IPS DF 19.7 (cell line): ENCODE results near the gene LCN12.
"Not testable (repeated sequence)": the region's sequence is repeated elsewhere in the genome, so short reads cannot be mapped to it uniquely, and the experiment has no call there.

Source experiments
- DNase-seq: peaks from one replicate; pipeline ENCODE4 v3.0.0-alpha.2; 2013; ENCODE audit warnings: low read depth, low spot score

LCN12 gene

DNA sequence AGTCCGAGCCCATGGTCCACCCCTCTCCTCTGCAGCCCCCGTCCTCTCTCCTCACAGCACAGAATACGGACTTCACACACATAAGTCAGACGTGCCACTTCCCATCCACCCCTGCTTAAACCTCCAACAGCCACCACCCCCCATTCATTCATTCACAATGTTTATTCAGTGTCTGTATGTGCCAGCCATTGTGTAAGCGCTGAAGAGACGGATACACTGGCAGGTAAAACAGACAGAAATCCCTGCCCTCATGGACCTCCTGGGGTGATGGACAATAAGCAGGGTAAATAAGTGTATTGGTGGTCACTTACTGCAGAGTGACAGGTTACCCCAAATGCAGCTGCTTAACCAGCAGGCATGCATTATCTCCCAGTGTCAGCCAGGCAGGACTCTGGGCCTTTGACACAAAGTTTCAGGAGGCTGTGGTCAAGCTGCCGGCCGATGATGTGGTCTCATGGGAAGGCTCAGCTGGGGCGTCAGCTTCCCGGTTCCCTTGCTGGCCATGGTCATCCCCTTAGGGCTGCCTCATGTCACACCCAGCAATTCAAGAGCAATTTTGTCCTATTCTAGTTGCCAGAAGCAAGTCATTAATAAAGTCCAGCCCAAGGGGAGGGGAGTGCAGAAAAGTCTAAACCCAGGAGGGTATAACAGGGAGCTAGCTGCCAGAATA is 38.3 kb downstream of the LCN12 start:
- no peak for DNase-seq

GRCh38 chr9:136991993-136992818 is 40.1 kb downstream of the LCN12 start, which contains the start of gene PAXX:
PAXX (plus strand) TSS chr9:136992422; CDS start chr9:136992444, 22 bp downstream.
- DNase-seq = no peak

DNA sequence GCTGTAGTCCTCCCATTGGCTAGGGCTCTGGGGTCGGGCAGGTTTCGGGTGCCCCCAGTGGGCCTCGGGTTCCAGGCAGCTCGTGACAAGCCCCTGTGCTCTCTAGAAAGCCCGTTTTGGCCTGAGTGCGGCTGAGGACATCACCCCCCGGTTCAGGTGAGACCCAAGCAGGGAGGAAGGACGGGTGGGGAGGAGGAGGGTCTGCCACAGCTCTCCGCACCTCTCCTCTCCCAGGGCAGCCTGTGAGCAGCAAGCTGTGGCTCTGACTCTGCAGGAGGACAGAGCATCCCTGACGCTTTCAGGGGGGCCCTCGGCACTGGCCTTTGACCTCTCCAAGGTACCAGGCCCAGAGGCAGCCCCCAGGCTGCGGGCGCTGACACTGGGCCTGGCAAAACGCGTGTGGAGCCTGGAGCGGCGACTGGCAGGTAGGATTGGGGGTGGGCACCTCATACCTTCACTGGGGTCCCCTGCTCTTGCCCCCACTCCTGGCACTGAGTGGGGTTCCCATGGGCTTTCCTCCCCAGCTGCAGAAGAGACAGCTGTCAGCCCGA is 40.8 kb downstream of the LCN12 start:
- no peak for DNase-seq

GRCh38 chr9:136994180-136994887 is 42.3 kb downstream of the LCN12 start:
- DNase-seq = no peak

- DNase-seq = no peak
These were observed 42.8 kb downstream of the LCN12 start for GRCh38 chr9:136994888-136995230.

DNA sequence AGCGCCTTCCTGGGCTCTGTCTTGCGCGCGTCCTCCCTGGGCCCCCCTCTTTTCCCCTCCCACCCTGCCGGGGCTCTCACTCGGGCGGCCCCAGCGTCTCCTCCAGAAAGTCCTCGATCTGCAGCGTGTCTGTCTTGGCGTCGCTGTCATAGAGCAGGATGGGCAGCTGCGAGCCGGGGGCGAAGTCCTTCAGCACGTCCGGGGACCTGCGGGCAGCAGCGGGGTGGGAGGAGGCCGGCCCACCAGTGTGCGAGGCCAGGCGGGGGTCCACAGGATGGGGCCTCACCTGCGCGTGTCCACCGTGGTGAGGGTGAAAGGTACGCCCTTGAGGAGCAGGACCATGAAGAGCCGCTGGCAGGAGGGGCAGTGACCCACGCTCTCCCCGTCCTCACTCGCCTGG is 43.3 kb downstream of the LCN12 start:
- no peak for DNase-seq

DNA sequence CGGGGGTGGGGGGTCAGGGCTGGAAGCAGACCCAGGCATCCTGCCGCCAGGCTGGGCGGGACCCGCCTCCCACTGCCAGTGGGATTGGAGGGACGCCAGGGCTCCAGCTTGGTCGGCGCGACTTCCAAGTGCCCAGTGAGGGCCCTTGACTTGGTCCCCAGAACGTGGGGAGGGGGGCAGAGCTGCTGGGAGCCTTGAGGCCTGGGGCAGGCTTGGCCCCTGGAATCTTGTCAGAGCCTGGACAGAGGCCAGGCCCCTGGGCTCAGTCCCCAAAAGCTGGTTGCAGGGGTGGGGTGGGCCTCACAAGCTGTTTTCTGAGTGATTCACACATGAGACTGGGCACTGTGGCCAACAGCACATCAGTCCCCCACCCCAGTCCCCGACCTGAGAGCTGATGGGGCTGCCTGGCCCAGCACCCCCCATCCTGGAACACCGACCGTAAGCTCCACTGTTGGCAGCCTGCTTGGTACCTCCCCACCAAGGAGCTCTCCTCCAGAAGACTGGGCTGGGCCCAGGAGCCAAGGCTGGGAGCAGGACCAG is 43.8 kb downstream of the LCN12 start:
- DNase-seq = no peak

- no peak for DNase-seq
These were observed 44.6 kb downstream of the LCN12 start, which contains the start of gene CLIC3 for GRCh38 chr9:136996361-136997292. CLIC3 (minus strand) TSS chr9:136996568; CDS start chr9:136996543, 25 bp downstream.

DNA sequence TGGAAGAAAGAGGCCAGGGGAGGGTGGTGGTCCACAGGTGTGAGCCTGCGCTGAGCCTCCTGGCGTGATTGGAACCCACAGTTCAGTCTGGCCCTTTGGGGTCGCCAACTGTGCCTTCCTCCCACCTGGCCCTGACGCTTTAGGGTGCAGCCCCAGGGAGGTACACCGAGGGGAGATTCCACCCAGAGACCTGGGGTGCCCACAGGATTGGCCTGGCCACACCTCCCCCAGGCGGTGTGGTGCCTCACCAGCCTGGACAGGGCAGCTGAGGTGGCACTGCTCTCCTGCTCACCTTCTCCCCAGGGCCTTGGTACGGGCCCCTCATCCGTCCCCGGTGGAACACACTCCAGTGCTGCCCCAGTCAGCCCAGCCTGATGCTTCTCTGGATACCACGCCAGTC is 45.3 kb downstream of the LCN12 start:
- DNase-seq = no peak

DNA sequence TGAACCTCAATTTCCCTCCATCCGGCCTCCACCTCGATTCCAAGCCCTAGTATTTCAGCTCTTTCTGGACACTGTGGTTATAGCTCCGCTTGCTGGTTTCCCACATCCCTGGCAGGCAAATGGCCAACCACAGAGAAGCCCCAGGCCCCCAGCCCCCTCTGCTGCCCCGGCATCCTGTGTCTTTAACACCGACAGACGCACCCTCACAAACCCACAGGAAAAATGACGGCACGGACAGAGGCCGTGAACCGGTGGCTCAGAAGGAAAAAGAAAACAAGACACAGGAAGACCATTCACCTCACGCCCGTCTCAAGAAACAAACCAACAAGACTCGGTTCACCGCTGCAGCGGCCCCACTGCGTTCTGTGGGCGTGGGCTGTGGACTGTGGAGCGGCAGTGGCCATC is 45.8 kb downstream of the LCN12 start:
- DNase-seq = no peak

DNA sequence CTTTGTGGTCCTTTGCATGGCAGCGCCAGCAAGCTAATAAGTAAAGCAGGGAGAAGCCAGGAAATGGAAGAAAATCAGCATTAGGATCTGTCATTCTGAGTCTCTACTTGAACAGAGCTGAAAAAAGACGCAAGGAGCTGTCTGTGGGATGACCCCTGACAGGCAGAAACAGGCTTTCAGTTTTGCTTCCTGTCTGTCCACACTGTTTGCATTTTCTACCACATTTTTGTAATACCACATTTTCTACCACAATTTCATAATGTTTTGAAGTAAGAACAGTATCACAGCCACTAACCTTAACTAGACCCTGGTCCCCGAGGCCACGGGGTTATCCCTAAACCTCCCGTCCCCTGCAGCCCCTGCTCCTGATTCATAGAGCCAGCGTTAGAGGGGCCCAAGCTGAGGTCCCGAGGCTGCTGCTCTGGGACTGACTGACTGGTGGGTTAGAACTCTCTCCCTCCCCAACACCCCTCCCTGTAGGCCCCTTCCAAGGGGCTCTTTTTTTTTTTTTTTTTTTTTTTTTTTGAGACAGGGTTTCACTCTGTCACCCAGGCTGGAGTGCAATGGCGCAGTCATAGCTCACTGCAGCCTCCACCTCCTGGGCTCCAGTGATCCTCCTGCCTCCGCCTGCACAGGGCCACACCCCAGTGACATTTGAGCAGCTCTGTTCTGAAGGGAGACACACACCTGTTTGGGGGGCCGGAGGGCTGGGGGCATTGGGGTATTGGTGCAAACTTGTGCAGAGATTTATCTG is 48.3 kb downstream of the LCN12 start:
- DNase-seq = no peak

DNA sequence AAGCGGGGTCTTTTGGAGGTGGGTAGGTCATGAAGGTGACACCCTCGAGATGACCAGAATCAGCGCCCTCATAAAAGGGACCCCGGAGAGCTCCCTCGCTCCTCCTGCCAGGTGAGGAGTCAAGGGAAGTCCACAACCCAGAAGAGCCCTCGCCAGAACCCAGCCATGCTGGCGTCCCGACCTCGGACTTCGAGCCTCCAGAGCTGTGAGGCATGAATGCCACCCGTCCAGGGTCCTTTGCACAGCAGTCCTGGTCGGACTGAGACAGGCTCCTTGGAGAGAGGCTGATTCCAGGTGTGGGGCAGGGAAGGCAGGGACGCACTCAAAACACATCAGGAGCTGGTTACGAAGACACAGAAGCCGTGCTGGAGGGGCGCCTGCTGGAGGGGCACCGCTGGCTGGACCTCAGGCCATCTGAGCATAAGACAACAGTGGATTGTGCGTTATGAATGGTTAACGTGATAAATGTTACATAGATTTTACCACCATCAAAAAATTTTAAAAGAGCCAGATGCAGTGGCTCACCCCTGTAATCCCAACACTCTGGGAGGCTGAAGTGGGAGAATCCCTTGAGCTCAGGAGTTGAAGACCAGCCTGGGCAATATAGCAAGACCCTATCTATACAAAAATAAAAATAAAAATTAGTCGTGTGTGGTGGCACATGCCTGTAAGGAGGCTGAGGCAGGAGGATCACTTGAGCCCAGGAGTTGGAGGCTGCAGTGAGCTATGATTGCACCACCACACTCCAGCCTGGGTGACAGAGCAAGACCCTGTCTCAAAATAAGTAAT is 50.0 kb downstream of the LCN12 start:
- DNase-seq = no peak

GRCh38 chr9:137002646-137003041 is 50.6 kb downstream of the LCN12 start:
- DNase-seq = no peak

GRCh38 chr9:137004285-137004684 is 52.2 kb downstream of the LCN12 start:
- not testable (repeated sequence) for DNase-seq
